Measurements from ENCODE around the gene EAF1. TPM values are rescaled to one million over a fixed set of nuclear protein-coding genes. Genes with fewer than 3 reads are reported as not detected.
A peak's percentile ranks its signal among the peaks of the same experiment; 100 is the strongest.
"Not testable (repeated sequence)": the region's sequence is repeated elsewhere in the genome, so short reads cannot be mapped to it uniquely, and the experiment has no call there.

Gene EAF1
- 13.4 and 19.2 TPM in 2 replicates for total RNA-seq

- DNase-seq (ENCODE audit: low read depth in 2 of 2), result peak; percentile 48 to 79
These were observed at the start of gene EAF1, which contains the start of gene METTL6 for GRCh38 chr3:15427182-15427880. Gene EAF1 (plus strand): TSS chr3:15427598. CDS start chr3:15427780, 182 bp downstream. Gene METTL6 (minus strand): TSS chr3:15427544. CDS start chr3:15426511, 1,033 bp downstream.

- peak; percentile 95 to 97 for DNase-seq (ENCODE audit: low read depth in 2 of 2)
These were observed 49.2 kb upstream of the EAF1 start for GRCh38 chr3:15377961-15378791.

- no peak for DNase-seq (ENCODE audit: low read depth in 2 of 2)
These were observed 46.2 kb upstream of the EAF1 start for GRCh38 chr3:15380980-15381890.

DNA sequence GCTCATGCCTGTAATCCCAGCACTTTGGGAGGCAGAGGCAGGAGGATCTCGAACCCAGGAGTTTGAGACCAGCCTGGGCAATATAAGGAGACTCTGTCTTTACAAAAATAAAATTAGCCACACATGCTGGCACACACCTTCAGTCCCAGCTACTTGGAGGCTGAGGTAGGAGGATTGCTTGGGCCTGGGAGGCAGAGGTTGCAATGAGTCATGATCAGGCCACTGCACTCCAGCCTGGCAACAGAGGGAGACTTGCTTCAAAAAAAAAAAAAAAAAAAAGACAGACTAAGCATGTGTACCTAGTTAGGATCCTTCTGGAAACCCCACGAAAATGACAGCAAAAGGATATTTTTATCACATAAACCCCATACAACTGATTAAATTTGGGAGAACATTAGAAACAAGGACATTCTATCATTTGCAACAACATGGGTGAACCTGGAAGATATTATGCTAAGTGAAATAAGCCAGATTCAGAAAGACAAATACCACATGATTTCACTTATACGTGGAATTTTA lies 44.9 kb upstream of the EAF1 start:
- no peak for DNase-seq (ENCODE audit: low read depth in 2 of 2)

DNA sequence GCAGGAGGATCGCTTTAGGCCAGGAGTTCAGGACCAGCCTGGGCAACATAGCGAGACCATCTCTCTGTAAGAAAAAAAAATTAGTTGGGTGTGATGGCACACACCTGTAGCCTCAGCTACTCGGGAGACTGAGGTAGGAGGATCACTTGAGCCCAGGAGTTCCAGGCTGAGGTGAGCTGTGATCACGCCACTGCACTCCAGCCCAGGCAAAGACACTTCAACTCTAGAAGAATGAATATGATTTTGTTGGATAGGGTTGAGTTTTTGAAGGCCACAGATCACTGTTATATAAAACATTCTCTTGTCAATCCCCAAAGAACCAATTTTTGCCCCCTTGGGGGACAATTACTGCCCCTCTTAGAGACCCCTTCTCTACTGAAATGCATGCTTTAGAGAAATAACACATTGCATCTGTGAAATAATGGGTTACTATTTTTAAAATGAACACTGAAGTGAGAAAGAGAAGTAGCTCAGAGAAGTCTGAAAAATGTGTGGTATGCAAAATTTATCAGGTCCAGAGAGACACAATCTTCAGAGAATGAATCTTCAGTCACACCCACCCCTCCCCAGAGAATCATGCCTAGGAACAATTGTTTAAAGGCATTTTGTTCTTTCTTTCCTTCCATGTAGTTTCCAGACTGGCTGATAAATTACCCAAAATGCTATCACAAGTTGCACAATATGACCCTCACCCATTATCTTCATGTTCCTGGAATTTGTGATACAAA lies 42.7 kb upstream of the EAF1 start:
- no peak for DNase-seq (ENCODE audit: low read depth in 2 of 2)

GRCh38 chr3:15385238-15385695 lies 42.1 kb upstream of the EAF1 start:
- DNase-seq (ENCODE audit: low read depth in 2 of 2), result not testable (repeated sequence)

DNA sequence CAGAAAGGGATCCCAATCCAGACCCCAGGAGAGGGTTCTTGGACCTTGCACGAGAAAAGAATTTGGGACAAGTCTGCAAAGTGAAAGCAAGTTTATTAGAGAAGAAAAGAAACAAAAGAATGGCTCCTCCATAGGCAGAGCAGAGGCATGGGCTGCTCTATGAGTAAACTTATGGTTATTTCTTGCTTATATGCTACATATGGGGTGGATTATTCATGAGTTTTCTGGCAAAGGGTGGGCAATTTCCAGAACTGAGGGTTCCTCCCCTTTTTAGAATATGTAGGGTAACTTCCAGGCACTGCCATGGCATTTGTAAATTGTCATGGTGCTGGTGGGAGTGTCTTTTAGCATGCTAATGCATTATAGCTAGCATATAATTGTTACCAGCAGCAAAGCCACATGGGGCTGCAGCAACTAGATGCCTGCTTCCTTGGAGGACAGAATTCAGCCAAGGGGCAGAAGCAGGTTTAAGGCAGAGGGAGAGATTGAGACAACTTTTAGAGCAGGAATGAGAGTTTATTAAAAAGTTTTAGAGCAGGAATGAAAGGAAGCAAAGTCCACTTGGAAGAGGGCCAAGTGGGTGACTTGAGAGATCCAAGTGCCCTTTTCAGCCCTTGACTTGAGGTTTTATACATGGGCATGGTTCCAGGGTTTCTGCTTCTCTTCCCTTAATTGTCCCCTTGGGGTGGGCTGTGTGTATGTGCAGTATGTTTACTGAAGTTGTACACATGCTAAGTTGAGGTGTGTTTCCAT lies 41.3 kb upstream of the EAF1 start:
- DNase-seq (ENCODE audit: low read depth in 2 of 2), result no peak

DNA sequence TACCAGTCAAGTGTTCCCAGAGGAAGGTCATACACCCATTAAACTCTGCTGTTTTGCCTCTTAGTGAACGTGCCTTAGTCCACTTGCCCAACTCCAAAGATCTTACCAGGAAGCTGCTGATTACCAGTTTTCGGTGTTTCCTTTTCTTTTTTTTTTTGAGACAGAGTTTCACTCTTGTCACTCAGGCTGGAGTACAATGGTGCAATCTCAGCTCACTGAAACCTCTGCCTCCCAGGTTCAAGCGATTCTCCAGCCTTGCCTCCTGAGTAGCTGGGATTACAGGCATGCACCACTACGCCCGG lies 40.8 kb upstream of the EAF1 start:
- not testable (repeated sequence) for DNase-seq (ENCODE audit: low read depth in 2 of 2)

DNA sequence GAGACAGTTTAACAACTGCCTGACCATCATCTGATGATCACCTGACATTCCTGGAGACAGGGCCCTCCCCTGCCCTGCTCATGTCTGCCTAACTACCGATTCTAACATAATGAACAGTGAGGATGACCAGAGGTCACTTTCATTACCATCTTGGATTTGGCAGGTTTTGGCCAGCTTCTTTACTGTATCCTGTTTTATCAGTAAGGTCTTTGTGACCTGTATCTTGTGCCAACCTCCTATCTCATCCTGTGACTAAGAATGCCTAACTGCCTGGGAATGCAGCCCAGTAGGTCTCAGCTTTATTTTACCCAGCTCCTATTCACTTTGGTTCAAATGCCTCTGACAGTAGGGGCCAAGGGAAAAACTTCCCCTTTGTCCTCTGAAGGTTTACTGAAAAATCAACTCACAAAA lies 40.2 kb upstream of the EAF1 start:
- peak in 1 of 2 donors; percentile 52 for DNase-seq (ENCODE audit: low read depth in 2 of 2)

DNA sequence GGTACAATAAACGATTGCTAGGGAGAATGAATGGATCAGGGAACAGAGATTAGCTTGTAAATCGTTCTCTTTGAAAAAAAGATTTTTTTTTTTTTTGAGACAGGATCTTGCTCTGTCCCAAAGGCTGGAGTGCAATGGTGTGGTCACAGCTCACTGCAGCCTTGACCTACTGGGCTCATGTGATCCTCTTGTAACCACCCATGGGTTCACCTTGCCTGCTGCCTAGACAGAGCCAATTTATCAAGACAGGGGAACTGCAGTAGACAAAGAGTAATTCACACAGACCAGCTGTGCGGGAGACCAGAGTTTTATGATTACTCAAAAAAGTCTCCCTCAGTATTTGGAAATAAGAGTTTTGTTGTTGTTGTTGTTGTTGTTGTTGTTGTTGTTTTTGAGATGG lies 39.7 kb upstream of the EAF1 start:
- DNase-seq (ENCODE audit: low read depth in 2 of 2), result no peak

DNA sequence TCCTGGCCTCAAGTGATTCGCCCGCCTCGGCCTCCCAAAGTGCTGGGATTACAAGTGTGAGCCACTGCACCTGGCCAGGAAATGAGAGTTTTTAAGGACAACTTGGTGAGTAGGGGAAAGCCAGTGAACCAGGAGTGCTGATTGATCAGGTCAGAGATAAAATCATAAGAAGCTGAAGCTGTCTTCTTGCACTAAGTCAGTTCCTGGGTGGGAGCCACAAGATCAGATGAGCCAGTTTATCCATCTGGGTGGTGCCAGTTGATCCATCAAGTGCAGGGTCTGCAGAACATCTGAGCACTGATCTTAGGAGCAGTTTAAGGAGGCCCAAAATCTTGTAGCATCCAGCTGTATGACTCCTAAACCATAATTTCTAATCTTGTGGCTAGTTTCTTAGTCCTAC lies 39.1 kb upstream of the EAF1 start:
- not testable (repeated sequence) for DNase-seq (ENCODE audit: low read depth in 2 of 2)

DNA sequence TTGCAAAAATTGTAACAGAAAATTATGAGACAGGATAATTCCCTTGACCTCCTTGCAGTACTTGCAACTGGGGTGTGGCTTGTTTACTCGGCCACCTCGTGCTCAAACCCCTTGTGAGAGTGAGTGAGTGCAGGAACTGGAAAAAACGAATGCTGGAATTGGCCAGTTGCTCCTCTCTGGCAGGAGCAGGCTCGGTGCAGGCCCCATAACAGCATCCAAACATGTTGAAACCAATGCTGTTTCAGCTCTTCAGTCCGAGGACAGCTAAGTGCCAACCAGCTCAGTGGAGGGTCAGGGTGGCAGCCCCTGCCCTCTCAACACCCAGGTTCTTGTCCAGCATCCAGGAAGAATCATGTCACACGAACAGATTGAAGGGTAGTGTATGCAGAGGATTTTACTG lies 36.9 kb upstream of the EAF1 start:
- DNase-seq (ENCODE audit: low read depth in 2 of 2), result no peak

GRCh38 chr3:15391007-15391406 lies 36.4 kb upstream of the EAF1 start:
- no peak for DNase-seq (ENCODE audit: low read depth in 2 of 2)

GRCh38 chr3:15393252-15393651 lies 34.1 kb upstream of the EAF1 start:
- DNase-seq (ENCODE audit: low read depth in 2 of 2), result not testable (repeated sequence)

DNA sequence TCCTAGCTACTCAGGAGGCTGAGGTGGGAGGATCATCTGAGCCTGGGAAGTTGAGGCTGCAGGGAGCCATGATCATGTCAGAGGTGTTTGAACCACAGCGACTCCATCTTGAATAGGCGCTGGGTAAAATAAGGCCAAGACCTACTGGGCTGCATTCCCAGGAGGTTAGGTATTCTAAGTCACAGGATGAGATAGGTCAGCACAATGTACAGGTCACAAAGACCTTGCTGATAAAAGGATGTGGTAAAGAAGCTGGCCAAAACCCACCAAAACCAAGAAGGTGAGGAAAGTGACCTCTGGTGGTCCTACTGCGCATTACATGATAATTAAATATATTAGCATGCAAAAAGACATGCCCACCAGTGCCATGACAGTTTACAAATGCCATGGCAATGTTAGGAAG lies 28.7 kb upstream of the EAF1 start:
- DNase-seq (ENCODE audit: low read depth in 2 of 2), result peak; percentile 32 to 41

DNA sequence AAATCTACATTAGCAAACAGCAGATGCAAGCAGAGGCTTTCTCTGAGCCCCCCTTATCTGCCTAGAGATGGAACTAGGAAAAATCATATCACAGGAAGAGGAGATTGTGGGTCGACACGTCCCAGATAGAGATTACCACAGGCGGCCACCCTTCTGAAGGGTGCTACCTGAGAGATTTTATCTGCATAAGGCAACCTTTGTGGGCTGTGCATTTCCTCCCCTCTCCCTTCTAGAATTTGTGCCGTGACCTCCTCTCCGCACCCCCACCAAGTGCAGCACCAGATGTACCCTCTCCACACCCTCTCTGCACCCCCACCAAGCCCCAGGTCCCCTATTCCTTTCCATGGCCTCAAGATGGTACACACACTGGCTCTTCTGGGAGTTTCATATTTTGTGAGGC lies 27.4 kb upstream of the EAF1 start:
- no peak for DNase-seq (ENCODE audit: low read depth in 2 of 2)

GRCh38 chr3:15401936-15402335 lies 25.5 kb upstream of the EAF1 start:
- no peak for DNase-seq (ENCODE audit: low read depth in 2 of 2)

DNA sequence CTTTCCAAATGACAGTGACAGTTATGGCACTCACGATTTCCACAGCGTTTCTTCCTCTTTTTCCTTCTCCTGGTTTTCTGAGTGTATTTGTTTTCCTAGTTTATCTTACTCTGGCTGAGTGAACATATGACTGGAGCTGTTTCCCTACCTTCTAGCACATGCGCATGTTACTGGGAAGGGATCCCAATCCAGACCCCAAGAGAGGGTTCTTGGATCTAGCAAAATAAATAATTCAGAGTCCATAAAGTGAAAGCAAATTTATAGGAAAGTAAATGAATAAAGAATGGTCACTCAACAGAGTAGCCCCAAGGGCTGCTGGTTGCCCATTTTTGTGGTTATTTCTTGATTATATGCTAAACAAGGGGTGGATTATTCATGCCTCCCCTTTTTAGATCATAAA lies 23.9 kb upstream of the EAF1 start:
- no peak for DNase-seq (ENCODE audit: low read depth in 2 of 2)

- no peak for DNase-seq (ENCODE audit: low read depth in 2 of 2)
These were observed 23.4 kb upstream of the EAF1 start for GRCh38 chr3:15403965-15404364.

DNA sequence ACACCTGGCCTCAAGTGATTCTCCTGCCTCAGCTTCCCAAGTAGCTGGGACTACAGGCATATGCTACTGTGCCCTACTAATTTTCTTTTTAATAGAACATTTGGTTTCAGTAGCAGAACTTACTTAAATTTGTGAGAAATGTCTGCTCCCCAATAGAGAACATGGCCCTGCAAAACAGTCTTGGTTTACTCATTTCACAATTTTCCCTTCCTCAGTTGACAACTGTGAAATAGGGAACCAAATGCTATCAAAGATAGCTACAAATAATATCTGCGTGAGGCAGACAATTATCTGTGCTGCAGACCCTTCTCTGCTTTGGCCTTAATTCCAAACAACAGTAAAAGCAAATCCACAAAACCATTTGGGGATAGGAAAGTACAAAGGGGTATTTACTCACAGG lies 22.6 kb upstream of the EAF1 start:
- DNase-seq (ENCODE audit: low read depth in 2 of 2), result no peak

Data from dermis microvascular lymphatic vessel endothelial cell (primary cell).